ENCODE measurements around the gene AFMID.

DNA sequence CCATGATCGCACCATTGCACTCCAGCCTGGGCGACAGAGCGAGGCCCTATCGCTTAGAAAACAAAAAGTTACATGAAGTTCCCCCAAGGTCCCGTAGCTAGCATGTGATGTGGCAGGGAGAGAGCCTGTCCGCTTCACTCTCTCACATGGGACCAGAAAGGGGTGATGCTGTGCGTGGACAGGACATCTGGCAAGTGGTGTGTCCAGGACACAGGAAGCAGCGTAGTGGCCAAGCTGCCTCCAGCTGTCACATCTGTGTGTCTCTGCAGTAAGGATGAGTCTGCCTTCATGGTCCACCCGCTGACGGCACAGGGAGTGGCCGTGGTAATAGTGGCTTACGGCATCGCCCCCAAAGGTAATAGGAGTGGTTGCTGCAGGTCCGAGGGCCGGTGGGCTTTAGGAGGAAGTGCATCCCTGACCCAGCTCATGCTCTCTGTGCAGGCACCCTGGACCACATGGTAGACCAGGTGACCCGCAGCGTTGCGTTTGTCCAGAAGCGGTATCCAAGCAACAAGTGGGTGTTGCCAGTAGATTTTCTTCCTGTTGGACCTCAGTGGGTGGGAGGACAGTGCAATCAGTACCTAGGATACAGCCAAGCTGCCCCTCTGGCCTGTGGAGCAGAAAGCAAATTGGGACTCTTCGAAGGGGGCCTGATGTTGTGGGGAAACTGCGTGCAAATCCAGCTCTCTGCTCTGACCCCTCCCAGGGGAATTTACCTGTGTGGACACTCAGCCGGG, 17.4 kb downstream of the AFMID start:
- TF ChIP-seq CTCF (IDR thresholded peaks at IDR 0.05; ENCODE audit: insufficient read depth, low read length) (no peak), POLR2AphosphoS5 (IDR thresholded peaks at IDR 0.05; ENCODE audit: low read depth) (no peak), GABPA (IDR thresholded peaks at IDR 0.05; ENCODE audit: low read depth) (no peak)
- TF ChIP-seq, protein P1, sequence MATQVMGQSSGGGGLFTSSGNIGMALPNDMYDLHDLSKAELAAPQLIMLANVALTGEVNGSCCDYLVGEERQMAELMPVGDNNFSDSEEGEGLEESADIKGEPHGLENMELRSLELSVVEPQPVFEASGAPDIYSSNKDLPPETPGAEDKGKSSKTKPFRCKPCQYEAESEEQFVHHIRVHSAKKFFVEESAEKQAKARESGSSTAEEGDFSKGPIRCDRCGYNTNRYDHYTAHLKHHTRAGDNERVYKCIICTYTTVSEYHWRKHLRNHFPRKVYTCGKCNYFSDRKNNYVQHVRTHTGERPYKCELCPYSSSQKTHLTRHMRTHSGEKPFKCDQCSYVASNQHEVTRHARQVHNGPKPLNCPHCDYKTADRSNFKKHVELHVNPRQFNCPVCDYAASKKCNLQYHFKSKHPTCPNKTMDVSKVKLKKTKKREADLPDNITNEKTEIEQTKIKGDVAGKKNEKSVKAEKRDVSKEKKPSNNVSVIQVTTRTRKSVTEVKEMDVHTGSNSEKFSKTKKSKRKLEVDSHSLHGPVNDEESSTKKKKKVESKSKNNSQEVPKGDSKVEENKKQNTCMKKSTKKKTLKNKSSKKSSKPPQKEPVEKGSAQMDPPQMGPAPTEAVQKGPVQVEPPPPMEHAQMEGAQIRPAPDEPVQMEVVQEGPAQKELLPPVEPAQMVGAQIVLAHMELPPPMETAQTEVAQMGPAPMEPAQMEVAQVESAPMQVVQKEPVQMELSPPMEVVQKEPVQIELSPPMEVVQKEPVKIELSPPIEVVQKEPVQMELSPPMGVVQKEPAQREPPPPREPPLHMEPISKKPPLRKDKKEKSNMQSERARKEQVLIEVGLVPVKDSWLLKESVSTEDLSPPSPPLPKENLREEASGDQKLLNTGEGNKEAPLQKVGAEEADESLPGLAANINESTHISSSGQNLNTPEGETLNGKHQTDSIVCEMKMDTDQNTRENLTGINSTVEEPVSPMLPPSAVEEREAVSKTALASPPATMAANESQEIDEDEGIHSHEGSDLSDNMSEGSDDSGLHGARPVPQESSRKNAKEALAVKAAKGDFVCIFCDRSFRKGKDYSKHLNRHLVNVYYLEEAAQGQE (IDR thresholded peaks at IDR 0.05; ENCODE audit: insufficient replicate concordance, low read depth): no peak
